HG03025 (cell line): Measurements from ENCODE around the gene DHX32.

Source experiments
- ATAC-seq: cut with Tn5 transposase; IDR thresholded peaks from one replicate; pipeline ENCODE4 v1.9.1; 2021; ENCODE audit warnings: mild to moderate bottlenecking, moderate library complexity; ENCODE audit not compliant: unreplicated experiment, low FRiP score

The DHX32 gene

DNA sequence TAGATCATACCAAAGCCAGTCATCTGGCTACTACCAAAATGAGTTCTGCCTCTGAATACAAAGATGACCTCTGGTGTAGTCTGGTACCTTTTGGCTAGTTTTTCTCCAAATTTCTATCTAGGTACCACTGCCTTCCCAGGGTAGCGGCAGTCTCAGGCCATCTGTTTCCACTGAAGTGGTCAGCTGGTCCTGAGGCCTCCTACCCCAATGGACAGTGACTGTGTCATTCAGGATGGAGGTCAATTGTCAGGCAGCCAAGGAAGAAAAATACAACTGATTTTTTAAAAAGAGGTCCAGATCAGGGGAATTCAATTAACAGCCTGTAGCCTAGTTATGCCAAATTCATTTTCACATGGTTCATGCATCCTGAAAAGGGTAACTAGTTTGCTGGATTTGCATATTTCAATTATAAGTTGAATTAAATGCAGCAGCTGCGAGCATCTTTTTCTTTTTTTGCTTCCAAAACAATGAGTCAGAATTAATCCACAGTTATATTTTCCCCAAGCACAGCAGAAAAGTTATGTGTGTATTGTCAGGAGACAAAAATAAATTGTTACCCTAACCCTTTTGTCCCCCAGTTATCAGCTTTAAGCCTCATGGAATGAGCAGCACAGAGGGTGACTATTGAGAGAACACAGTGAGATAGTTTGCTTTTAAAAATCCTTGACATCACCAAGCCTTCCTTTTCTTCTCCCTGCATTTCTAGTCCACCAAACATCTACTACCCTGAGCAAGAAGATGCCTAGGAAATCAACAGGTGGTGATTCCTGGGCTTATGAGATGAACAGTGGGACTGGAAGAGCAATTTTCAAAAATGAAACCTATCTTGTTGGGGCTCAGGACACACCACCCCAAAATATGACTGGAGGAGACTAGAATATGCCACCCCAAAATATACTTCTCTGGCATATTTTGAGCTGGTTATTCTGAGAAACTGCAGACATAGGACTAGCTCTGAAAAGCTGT is 30.0 kb downstream of the DHX32 start:
- no peak for ATAC-seq

DNA sequence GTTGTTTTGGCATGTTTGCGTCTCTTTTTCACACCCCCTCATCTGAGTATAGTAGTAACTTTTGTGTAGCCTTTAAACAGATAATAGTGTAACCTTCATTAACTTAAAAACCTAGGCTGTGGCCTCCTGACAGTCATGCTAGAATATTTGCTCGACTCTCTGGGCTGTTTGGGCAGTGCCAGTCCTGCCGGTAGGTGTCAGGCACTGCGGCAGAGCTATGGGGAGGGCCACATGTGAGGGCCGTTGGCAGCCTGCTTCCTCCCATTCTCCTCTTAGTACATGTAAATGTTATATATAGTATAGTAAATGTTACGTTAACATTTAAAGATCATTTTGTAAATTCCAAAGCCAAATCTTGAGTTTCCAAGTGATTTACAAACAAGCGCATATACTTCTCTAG is 31.6 kb downstream of the DHX32 start:
- no peak for ATAC-seq

DNA sequence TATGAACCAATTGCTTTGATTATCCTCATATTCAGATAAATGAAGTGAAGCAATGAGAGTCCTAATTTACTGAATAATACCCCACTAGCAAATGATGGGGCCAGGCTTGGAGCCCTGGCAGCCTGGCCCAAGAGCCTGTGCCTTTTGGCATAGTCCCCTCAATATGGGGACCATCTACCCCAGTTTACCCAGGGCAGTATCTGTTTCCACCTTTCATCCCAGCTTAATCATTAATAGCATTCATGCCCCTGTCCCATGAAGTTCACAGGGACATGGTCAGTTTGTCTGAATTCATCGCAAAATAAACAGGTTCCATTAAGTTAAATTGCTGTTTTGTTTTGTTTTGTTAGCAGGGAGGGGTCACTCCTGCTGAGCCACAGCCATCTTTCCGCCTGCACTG is 32.2 kb downstream of the DHX32 start:
- ATAC-seq, result no peak

DNA sequence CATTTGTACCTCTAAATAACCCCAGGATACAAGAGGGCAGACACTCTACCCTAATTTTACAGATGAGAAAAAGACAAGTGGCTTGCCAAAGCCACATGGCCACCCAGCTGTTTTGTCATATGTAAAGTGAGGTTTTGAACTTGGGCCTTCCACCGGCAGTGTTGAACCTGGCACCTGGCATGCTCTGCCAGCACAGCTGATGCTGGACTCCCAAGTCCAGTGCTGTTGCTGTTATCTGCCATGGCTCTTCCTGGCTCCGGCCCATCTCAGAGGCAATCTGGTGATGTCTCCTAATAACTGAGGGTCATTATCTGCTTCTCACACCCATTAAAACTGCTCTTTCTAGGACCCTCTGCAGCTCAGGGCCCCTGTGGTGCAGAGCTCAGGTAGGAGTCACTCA is 32.7 kb downstream of the DHX32 start:
- no peak for ATAC-seq

DNA sequence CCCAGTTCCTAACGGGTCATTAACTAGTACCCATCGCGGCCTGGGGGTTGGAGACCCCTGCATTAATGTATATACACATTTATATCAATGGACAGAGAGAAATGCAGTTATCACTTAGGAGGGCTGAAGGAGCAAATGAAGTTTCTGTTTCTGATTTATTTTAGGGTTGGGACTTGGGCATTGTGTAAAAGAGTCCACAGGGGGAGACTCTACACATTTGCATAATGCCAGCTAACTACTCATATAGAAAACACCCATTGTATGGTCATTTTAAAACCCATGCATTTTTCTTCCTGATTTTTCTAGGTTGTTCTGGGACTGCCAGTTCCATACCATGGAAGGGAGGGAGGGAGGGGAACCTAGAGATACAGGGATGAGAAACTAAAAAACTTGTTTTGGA is 34.2 kb downstream of the DHX32 start:
- ATAC-seq, result no peak

DNA sequence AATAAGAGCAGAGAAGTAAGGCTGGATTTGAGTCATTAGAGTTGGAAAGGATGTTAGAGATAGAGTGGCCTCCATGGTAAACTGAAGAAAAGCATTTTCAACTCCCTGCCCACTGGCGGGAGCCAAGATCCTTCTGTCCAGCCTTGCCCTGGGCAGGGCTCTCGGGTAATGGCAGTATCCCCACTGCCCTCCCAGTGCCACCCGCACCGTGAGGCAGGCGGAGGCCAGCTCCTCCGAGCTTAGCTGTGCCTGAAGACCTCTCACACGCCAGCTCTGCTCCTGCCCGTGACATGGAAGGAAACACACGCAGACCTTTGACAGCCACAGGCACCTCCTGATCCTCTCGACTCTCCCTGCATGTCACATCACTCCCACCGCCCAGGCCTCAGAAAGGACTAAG is 35.5 kb downstream of the DHX32 start:
- no peak for ATAC-seq

DNA sequence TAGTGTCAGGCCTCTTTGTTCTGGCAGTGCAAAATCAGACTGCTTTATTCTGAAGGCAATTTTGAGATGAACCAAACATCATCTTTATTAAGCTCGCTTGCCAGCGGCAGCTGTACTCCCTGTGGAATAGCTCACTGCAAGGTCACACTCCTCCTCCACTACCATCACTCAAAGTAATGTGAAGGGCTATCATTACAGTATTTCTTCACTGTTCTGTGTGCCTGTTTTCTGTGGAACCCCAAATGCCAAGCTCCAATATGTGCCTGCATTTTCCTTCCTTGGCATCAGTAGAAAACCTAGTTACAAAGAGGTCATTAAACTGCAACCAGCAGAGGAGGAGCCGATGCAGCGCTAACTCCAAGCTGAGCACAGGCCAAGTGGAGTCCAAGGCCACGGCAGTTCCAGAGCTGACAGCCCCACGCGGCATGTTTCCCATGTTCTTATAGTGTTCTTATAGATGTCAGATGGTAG is 36.3 kb downstream of the DHX32 start:
- no peak for ATAC-seq

DNA sequence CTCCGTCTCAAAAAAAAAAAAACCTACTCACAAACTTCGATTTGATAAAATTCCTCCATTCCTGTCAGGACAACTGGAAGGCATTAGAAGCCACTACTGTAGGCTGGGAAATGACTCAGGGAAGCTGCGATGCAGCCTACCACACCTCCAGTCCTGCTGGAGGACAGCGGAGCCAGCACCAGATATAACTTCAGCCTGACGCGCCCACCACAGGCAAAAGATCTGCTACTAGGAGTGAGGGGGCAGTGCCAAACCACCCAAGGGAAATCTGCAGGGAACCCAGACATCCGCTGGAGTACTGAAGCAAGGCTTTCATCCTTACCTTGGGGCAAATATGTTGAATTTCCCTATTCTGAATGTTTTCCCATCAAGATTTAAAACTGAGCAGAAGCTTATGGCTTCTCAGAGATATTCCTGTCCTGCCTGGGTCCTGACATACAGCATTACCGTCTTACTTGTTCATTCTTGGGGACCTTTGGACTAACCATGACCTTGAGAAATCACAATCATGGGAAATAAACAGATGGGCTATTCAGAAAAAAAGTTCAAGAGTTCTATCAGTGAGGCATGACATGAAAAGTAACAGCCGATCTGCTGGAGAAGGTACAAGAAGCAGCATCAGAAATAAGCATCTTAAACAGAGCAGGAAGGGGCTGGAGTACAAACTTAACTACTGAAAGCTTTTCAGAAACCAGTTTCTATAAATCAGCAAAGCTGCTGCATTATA is 37.3 kb downstream of the DHX32 start:
- ATAC-seq, result no peak

DNA sequence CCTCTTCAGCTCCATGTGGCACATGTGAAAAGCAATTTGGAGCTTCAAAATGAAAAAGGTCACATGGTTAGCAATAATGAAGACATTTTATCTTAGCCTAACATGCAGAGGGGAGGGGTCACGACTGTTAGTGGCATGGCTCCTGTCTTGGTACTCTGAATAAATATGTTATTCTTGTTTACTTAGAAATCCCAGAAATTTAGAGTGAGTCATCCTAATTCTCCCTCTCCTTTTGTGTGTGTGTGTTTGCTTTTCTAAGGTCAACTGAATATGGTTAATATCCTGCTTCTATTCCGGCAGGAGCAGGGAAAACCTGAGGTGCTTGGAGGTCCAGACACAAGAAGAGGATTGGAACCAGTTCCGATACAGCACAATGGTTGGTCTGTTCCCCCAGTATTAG is 40.1 kb downstream of the DHX32 start:
- no peak for ATAC-seq

DNA sequence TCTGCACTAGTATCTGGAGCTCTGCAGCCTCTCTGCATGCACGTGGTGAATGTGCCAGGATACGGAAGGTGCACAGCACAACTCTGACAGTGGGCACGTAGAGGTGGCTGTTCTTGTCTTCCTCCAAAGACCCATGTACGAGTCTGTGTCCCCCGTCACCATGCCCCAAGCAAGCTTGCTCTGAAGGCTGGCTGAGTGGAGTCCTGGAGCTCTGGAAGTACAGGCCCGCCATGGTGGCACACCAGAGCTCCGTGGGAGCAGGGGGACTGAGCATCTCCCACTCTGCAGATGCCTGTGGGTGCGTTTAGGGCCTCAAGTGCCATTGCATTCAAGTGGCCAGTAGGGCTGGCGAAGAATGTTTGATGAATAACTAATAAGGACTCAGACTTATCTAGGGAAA is 40.7 kb downstream of the DHX32 start:
- no peak for ATAC-seq

DNA sequence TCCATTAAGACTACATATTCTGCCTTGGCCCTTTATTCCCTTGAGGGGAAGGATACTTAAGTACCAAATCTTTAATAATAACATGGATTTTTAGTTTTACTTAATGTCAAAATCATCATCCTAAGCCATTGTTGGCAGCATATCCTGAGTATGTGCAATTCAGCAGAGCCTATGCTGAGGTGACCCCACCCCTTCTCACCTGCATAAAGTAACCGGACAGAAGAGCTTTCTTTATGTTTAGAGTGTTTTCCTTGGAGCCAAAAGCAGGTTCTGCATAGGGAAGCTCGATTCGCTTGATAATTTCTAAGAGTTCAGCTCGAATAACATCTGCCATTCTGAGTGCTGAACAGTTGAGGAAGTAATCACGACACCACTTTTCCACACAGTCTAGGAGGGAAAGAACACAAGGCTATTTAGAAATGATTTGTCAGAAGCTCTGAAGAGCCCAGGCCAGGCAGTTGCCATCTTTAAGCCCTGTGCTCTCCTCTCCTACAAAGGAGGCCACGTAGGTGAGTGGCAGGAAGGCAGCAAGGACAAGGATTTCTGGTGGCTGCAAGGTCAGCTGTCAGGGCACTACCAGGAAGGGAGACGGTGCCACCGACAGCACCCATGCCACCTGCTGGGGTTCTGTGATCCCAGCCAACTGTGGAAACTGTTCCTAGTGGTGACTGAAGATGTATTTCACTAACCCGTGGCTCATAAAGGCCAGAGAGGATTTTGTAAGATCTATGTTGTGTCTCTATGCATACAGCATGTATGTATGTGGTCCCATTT is 42.1 kb downstream of the DHX32 start:
- no peak for ATAC-seq

DNA sequence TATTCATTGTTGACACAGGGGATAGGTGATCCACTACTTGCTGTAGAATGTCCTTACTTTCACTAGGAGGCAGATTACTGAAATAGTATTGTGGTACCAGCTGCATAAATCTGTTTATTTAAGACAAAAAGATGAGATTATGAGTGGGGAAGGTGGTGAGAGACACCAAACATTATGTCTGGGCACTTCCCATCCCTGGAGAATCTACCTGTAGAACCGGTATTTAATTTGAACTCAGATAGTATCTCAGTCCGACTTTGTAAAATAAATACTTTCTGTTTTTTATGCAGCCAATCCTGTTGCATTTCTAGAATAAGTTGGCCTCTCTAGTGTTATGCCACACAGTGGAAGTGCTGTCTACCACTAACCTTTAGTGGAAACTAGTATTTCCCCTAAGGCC is 44.3 kb downstream of the DHX32 start:
- ATAC-seq, result no peak

DNA sequence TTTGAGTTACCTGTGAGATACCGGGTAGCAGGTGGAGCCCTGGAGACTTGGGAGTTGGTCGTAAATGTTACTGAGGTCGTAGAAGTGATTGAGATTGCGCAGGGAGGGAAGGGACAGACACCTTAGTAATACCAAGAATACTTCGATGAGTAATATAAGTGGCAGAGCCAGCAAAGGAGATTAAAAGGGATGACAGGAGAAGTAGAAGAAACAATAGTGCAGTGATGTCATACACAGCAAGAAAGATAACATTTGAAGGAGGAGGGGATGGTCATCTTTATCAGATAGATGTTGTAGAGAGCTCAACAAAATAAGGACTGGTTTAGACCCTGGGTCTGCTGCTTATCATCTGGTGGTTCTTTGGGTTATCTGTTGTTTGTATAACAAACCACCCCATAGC is 52.8 kb downstream of the DHX32 start:
- no peak for ATAC-seq

DNA sequence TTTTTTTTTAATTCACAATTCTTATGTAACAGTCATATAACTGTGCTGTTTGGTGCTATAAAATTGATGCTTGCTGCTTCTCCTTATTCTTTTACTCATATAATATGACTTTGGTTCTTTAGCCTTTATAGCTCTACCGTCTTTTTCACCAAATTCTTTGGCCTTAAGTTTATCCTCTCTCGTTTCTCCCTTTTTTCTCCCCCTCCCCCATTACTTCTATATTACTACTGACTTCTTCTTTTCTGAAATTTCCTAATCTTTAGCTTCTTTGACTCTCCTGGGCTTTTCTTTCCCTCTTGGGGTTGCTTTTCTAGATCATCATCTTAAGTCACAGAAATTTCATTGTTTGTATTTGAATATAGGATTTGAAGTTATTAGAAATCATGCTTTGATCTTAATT is 54.0 kb downstream of the DHX32 start:
- ATAC-seq, result no peak

DNA sequence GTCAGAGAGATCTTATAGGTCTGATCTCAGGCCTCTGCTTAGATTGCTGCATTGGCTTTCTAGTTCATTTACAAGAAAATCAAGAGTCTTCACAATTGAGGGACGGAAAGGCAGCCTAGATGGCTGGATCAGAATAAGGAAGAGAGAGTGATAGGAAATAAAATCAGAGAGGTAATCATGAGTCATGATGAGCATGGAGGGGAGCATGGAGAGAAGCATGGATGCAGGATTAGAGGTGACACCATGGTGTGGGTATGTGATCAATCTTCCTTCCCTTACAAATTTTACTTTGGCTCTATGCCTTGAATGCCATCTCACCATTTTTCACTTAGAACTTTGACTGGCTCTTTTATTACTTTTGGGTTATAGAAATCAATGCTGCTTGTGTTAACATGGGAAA is 56.4 kb downstream of the DHX32 start:
- ATAC-seq, result no peak

DNA sequence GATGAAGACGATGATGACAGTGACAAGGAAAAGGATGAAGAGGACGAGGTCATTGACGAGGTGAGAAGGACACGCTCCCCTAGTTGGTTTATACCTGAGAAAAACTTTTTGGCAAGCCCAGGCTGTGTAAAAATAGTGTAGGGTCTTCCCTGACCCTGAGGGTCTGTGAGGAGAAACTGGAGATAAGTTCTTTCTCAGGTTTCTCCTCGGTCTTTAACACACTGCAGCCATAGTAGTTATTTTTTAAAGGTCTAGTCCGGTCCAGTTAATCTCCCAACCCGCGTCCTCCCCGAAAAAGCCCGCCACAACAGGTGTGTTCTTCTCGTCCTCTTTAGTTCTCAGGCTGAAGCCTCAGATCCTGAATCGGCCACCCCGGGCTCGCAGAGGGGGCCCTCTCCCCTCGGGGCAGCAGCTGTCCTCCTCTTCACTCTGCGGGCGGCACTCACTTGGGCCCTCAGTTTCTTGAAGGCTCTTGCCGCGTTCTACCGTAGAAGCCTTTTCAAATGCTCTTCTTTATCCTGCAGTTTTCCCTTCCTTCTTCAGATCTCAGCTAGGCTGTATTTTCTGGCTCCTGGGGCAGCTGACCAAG is 57.3 kb downstream of the DHX32 start:
- peak; percentile 9 for ATAC-seq

DNA sequence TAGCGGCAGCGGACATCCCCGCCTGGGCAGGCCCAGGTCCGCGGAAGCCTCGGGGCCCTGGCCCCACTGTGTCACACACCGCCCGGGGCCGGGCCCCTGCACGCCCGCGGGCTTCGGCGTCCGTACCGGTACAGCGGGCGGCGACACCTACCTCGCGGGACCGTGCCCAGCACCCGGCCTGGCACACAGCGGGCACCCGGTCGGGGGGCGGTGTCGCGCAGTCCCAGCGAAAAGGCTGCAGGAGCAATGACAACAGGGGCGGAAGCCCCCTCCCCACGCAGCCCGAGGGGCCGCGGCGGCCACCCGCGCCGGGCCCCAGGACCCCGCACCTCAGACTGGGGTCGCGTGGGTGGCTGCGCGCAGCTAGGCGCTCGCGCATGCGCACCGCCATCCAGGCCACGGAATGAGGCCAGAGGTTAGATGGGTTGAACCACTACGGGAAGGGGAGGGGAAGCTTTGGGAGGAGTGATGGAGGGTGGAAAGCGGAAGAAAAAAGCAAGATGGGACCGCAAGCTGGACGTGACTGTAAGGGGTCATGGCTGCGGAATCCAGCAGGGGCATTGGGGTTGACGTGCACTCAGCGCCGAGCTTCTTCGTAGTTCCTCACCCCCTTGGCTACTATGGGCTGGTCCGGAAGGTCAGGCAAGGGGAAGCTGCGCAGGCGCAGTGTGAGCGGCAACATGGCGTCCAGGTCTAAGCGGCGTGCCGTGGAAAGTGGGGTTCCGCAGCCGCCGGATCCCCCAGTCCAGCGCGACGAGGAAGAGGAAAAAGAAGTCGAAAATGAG is 58.0 kb downstream of the DHX32 start, which contains the start of the genes BCCIP and UROS:
Gene BCCIP, plus strand, starts transcription at position 669 of the 785 bp plus-strand sequence. Its CDS starts 12 bp downstream, at position 681.
Gene UROS, minus strand, starts transcription at position 381 of the 785 bp plus-strand sequence. CDS start 6,759 bp downstream, outside the sequence.
- ATAC-seq, result peak; percentile 75

DNA sequence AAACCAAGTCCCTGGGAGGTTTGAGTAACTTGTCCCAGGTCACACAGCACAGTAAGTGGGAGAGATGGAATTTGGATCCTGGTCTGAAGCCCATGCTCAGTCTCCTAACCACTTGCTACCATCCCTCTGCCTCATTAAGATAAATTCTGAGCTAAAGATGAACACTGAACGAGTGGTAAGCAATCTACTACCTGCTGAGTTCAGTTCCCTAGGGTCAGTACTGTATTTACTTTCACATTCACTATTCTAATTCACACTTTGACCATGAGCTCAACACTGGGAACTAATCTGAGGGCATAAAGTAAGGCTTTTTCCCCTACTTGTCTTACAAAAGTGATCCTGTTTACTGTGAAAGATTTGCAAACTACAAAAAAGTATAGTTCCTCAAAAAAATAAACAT is 60.4 kb downstream of the DHX32 start:
- ATAC-seq, result no peak

DNA sequence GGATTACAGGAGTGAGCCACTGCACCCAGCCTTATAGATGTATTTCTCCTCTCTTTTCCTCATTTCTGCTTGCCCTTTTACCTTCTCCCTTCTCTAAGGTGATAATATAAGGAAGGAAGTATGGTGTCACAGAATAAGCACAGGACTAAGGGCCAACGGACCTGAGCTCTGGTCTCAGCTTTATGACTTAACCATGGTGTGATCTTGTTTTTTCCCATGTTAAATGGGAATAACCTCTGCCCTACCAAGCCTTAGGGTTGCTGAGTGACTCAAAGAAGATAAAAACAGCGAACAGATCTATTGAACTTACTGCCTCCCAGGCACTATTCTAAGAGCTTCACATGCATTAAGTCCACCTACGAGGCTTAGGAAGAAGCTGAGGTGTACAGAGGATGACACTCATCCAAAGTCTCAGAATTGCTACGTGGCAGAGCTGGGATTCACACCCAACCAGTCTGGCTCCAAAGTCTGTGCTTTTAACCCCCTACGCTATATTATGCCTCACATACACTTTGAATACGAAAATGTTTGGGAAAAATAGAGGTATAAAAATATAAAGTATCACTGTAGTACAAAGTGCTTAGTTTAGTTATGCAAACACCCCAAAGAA is 63.6 kb downstream of the DHX32 start:
- no peak for ATAC-seq
